Endothelial cell of umbilical vein (primary cell): ENCODE results near the gene TRPT1. TPM values are rescaled to one million over a fixed set of nuclear protein-coding genes. Genes with fewer than 3 reads are reported as not detected.

Experiments
- BruUV-seq: library from RNA; stranded (reverse); fragments of 400-500 nt; replicated peaks from 2 replicates; lab custom pipeline; 2021; lab: Mats Ljungman, UMichigan
- CTCF ChIA-PET: fragments of 300-600, 350-600 bp; sonication (Branson Sonifier 250); formaldehyde crosslinking; loops from one replicate; lab custom pipeline; 2021; ENCODE audit warnings: antibody characterized with exemption, inconsistent platforms; lab: Charles Lee
- POLR2A ChIA-PET: fragments of 300-600, 350-600 bp; sonication (Branson Sonifier 250); formaldehyde crosslinking; loops from one replicate; lab custom pipeline; 2021; ENCODE audit warnings: antibody characterized with exemption, inconsistent platforms; lab: Charles Lee
- DNase-seq: peaks from one replicate; pipeline ENCODE4 v3.0.0-alpha.2; 2011; ENCODE audit warnings: low read depth, low spot score
- FAIRE-seq: peaks from 2 replicates; lab custom pipeline; 2011; peaks lifted over from hg19 to GRCh38; lab: Jason Lieb, UNC
- H2AFZ ChIP-seq: 2 replicates; pipeline ENCODE4 v1.6.0; 2012; ENCODE audit warnings: low read depth, low read length, control low read depth, inconsistent platforms
- H3K27ac ChIP-seq: 2 replicates; pipeline ENCODE4 v1.5.1; 2011; ENCODE audit warnings: low read depth, mild to moderate bottlenecking, control low read depth, low read length, moderate library complexity; ENCODE audit not compliant: insufficient read depth
- H3K27me3 ChIP-seq, 2 experiments: 2 replicates each; pipeline versions ENCODE4 v1.6.0 to v1.6.1; 2011; ENCODE audit warnings: low read length in 2 of 2, mixed read lengths in 1 of 2; ENCODE audit not compliant: control insufficient read depth in 2 of 2, insufficient read depth in 2 of 2
- H3K36me3 ChIP-seq, 2 experiments: 2 replicates in 1 of 2; 3 replicates in 1 of 2; pipeline ENCODE4 v1.5.1; 2011; ENCODE audit warnings: low read length in 2 of 2, mild to moderate bottlenecking in 1 of 2, moderate library complexity in 1 of 2; ENCODE audit not compliant: control insufficient read depth in 2 of 2, insufficient read depth in 2 of 2; ENCODE audit errors: extremely low read depth in 1 of 2
- H3K4me1 ChIP-seq: 3 replicates; pipeline ENCODE4 v1.5.1; 2011; ENCODE audit warnings: mild to moderate bottlenecking, low read length; ENCODE audit not compliant: control insufficient read depth, insufficient read depth; ENCODE audit errors: extremely low read depth
- H3K4me2 ChIP-seq: 2 replicates; pipeline ENCODE4 v1.6.1; 2011; ENCODE audit warnings: low read length, control low read depth, mixed read lengths; ENCODE audit not compliant: insufficient read depth
- H3K4me3 ChIP-seq, 3 experiments: fragments of 200-600 bp in 1 of 3; sonication (generic), shearing (Covaris generic) in 1 of 3; replicated peaks in 1 of 3; 2 replicates each; pipeline ENCODE4 v1.5.1; 2011 to 2016; ENCODE audit warnings: control low read depth in 3 of 3, low read length in 3 of 3, mild to moderate bottlenecking in 2 of 3, inconsistent platforms in 1 of 3, low read depth in 1 of 3, moderate library complexity in 1 of 3; ENCODE audit not compliant: insufficient read depth in 1 of 3
- H3K79me2 ChIP-seq: 2 replicates; pipeline ENCODE4 v1.6.0; 2012; ENCODE audit warnings: low read length, inconsistent platforms; ENCODE audit not compliant: control insufficient read depth, insufficient read depth
- H3K9ac ChIP-seq: replicated peaks from 2 replicates; pipeline ENCODE3; 2011; ENCODE audit warnings: low read length, control low read depth; ENCODE audit not compliant: insufficient read depth; ENCODE audit errors: extremely low read depth
- H3K9me1 ChIP-seq: replicated peaks from 3 replicates; pipeline ENCODE4 v1.6.0; 2011; ENCODE audit warnings: mild to moderate bottlenecking, low read length; ENCODE audit not compliant: control insufficient read depth, insufficient read depth; ENCODE audit errors: extremely low read depth
- H3K9me3 ChIP-seq: replicated peaks from 2 replicates; pipeline ENCODE4 v1.5.1; 2012; ENCODE audit warnings: low read length, inconsistent platforms; ENCODE audit not compliant: control insufficient read depth, insufficient read depth
- H4K20me1 ChIP-seq: replicated peaks from 2 replicates; pipeline ENCODE3; 2011; ENCODE audit warnings: mild to moderate bottlenecking, low read length; ENCODE audit not compliant: control insufficient read depth, insufficient read depth; ENCODE audit errors: extremely low read depth
- EZH2 ChIP-seq: IDR thresholded peaks from 2 replicates; pipeline ENCODE4 v1.6.1; 2012; ENCODE audit warnings: borderline replicate concordance, low read depth, mild to moderate bottlenecking, moderate library complexity, low read length, inconsistent platforms; ENCODE audit not compliant: severe bottlenecking
- FOS ChIP-seq: IDR thresholded peaks from 2 replicates; pipeline ENCODE4 v1.6.1; 2011; ENCODE audit warnings: mild to moderate bottlenecking, low read length, moderate library complexity, borderline replicate concordance; ENCODE audit not compliant: insufficient read depth
- GATA2 ChIP-seq: IDR thresholded peaks from 2 replicates; pipeline ENCODE4 v1.7.0; 2011; ENCODE audit warnings: low read depth, mild to moderate bottlenecking, moderate library complexity, mixed read lengths, low read length; ENCODE audit not compliant: insufficient read length, insufficient read depth
- JUN ChIP-seq: IDR thresholded peaks from 2 replicates; pipeline ENCODE4 v1.6.1; 2011; ENCODE audit warnings: borderline replicate concordance, low read depth; ENCODE audit not compliant: insufficient read length, insufficient read depth
- MAX ChIP-seq: IDR thresholded peaks from 2 replicates; pipeline ENCODE4 v1.6.1; 2011; ENCODE audit not compliant: insufficient read depth, insufficient read length
- MYC ChIP-seq: IDR thresholded peaks from one replicate; pipeline ENCODE4 v1.6.1; 2011; ENCODE audit warnings: mild to moderate bottlenecking, low read depth, low read length
- POLR2A ChIP-seq: IDR thresholded peaks from 2 replicates; pipeline ENCODE4 v1.6.1; 2012; ENCODE audit warnings: low read depth, mild to moderate bottlenecking, control low read depth, low read length
- POLR2AphosphoS5 ChIP-seq: IDR thresholded peaks from 2 replicates; pipeline ENCODE4 v1.6.1; 2012; ENCODE audit warnings: low read depth, mild to moderate bottlenecking, control low read depth, low read length, moderate library complexity; ENCODE audit not compliant: insufficient read depth
- dilution Hi-C: fragments of 300-500 bp; cut with MboI; formaldehyde crosslinking; loops from one replicate; pipeline ENCODE4 v1.15.0; 2019; ENCODE audit warnings: low sequenced_read_pairs; ENCODE audit not compliant: extremely low pct_ligation_motif_present
- intact Hi-C: fragments of 100-400 bp; cut with micrococcal nuclease; formaldehyde crosslinking; loops from one replicate; pipeline ENCODE4 v1.10.0; 2022
- polyA plus RNA-seq, 4 experiments: library from polyadenylated mRNA; depleted of rRNA in 3 of 4; stranded (reverse) in 3 of 4; unstranded in 1 of 4; fragments of >200 nt; gene quantifications; 2 replicates each; pipeline versions ENCODE4 v1.2.1 to v1.2.3, GENCODE V29; 2011 to 2012; ENCODE audit warnings: missing spikeins in 1 of 4
- total RNA-seq: library from RNA; stranded (reverse); gene quantifications from 2 replicates; pipeline ENCODE4 v1.2.3, GENCODE V29; 2021
- TF ChIP-seq, protein P1 (sequence below), 2 donors: IDR thresholded peaks; 1 replicate in 1 of 2; 2 replicates in 1 of 2; pipeline ENCODE4 v1.5.1; 2011; ENCODE audit warnings: low read length in 2 of 2, mild to moderate bottlenecking in 2 of 2, moderate library complexity in 2 of 2, control low read depth in 1 of 2, inconsistent platforms in 1 of 2, low read depth in 1 of 2; ENCODE audit not compliant: insufficient read depth in 1 of 2; ENCODE audit errors: extremely low read depth in 1 of 2

The TRPT1 gene
- total and polyA plus RNA-seq, 2 donors (not counting 3 experiments of a cell fraction or from before 2014, with no cell fraction given), result 26.2 to 56.6 TPM

DNA sequence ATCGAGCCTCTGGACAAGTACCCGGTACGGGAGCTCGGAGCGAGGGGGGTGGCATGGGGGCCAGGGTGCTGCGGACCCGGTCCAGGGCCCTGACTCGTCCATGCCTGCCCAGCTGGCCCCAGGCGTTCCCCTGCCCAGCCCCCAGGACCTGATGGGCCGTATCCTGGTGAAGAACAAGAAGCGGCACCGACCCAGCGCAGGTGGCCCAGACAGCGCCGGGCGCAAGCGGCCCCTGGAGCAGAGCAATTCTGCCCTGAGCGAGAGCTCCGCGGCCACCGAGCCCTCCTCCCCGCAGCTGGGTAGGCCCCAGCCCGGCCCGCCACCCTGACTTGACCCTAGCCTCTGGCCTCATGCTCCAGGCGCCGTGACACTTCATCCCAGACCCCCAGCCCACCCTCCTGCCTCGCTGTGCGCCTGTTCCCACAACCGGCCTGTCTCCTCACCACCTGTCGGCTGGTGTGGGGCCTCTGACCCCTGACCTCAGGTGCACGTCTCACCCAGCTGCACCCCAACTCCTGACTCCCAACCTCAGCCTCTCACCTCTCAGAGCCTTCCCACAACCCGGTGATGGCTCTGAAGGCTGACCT lies 33.1 kb upstream of the TRPT1 start:
- H3K4me2 ChIP-seq, result no peak overlapping the region
- no peaks in the 10 kb centered on the region for H3K9me1 ChIP-seq
- no peak for DNase-seq
- peaks cover 8% of the 10 kb centered on the region for H3K79me2 ChIP-seq
- no peak overlapping the region for H2AFZ ChIP-seq
- dilution Hi-C loops, result no loop called here
- no TSS peak for BruUV-seq
- ChIA-PET CTCF (interaction anchor here (0.7 to 0.9 kb wide), 4 partner anchors 9 to 55 kb away, joined by 3 read pairs; partner anchors contain the start of gene CATSPERZ), POLR2A (no interaction called here)
- H3K27me3 ChIP-seq, result no peaks in the 10 kb centered on the region
- no peak overlapping the region for H3K4me3 ChIP-seq
- intact Hi-C loops, result no loop called here
- no peak for FAIRE-seq
- H3K27ac ChIP-seq, result no peak overlapping the region
- H3K9ac ChIP-seq, result no peak overlapping the region
- no peaks in the 10 kb centered on the region for H3K9me3 ChIP-seq
- TF ChIP-seq JUN (no peak), MYC (no peak), GATA2 (no peak), EZH2 (no peak), FOS (no peak), MAX (no peak), POLR2AphosphoS5 (no peak), POLR2A (no peak)
- TF ChIP-seq, protein P1, sequence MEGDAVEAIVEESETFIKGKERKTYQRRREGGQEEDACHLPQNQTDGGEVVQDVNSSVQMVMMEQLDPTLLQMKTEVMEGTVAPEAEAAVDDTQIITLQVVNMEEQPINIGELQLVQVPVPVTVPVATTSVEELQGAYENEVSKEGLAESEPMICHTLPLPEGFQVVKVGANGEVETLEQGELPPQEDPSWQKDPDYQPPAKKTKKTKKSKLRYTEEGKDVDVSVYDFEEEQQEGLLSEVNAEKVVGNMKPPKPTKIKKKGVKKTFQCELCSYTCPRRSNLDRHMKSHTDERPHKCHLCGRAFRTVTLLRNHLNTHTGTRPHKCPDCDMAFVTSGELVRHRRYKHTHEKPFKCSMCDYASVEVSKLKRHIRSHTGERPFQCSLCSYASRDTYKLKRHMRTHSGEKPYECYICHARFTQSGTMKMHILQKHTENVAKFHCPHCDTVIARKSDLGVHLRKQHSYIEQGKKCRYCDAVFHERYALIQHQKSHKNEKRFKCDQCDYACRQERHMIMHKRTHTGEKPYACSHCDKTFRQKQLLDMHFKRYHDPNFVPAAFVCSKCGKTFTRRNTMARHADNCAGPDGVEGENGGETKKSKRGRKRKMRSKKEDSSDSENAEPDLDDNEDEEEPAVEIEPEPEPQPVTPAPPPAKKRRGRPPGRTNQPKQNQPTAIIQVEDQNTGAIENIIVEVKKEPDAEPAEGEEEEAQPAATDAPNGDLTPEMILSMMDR (IDR thresholded peaks at IDR 0.05; ENCODE audit: extremely low read depth in 1 of 2, insufficient read depth in 1 of 2, low read depth in 1 of 2, low read length in 2 of 2), result no peak
- peaks cover 15% of the 10 kb centered on the region for H3K4me1 ChIP-seq
- H4K20me1 ChIP-seq, result no peaks in the 10 kb centered on the region
- H3K36me3 ChIP-seq, result peaks cover 18 to 44% of the 10 kb centered on the region in 2 experiments
